PC-3 (cell line): ENCODE measurements around the gene GATA6. TPM values are rescaled to one million over a fixed set of nuclear protein-coding genes. Genes with fewer than 3 reads are reported as not detected.

Source experiments
- ATAC-seq: fragments of 200-7000 bp; cut with Tn5 transposase; 2 replicates; pipeline ENCODE4 v1.9.1; 2020; ENCODE audit warnings: mild to moderate bottlenecking, moderate library complexity
- BruUV-seq: library from RNA; stranded (reverse); fragments of 400-500 nt; replicated peaks from 2 replicates; lab custom pipeline; 2021; lab: Mats Ljungman, UMichigan
- CTCF ChIA-PET: fragments of 300-600 bp; sonication (Branson Sonifier 250); formaldehyde crosslinking; loops from one replicate; lab custom pipeline; 2022; ENCODE audit warnings: antibody characterized with exemption; lab: Charles Lee
- POLR2A ChIA-PET: fragments of 300-600 bp; sonication (Branson Sonifier 250); formaldehyde crosslinking; loops from one replicate; lab custom pipeline; 2022; ENCODE audit warnings: antibody characterized with exemption; ENCODE audit not compliant: unreplicated experiment; lab: Charles Lee
- DNase-seq: peaks from one replicate; pipeline ENCODE4 v3.0.0-alpha.2; 2015
- H2AFZ ChIP-seq: fragments of 300-600 bp; sonication (generic); 2 replicates; pipeline ENCODE4 v1.6.0; 2016; ENCODE audit warnings: antibody characterized with exemption, low read length
- H3F3A ChIP-seq: fragments of 300-600 bp; sonication (generic); one replicate; pipeline ENCODE4 v1.6.0; 2017; ENCODE audit warnings: antibody characterized with exemption, low read length, control low read depth, mild to moderate bottlenecking; ENCODE audit not compliant: unreplicated experiment
- H3K27ac ChIP-seq: fragments of 300-600 bp; sonication (generic); 2 replicates; pipeline ENCODE4 v1.5.1; 2016; ENCODE audit warnings: mild to moderate bottlenecking, low read length
- H3K27me3 ChIP-seq: fragments of 300-600 bp; sonication (generic); 2 replicates; pipeline ENCODE4 v1.6.1; 2016; ENCODE audit warnings: low read length, mixed read lengths
- H3K36me3 ChIP-seq: fragments of 300-600 bp; sonication (generic); 2 replicates; pipeline ENCODE4 v1.6.1; 2016; ENCODE audit warnings: low read depth, mixed run types, low read length, mixed read lengths
- H3K4me1 ChIP-seq: fragments of 300-600 bp; sonication (generic); 2 replicates; pipeline ENCODE4 v1.5.1; 2016; ENCODE audit warnings: low read length; ENCODE audit not compliant: insufficient read depth
- H3K4me2 ChIP-seq: fragments of 300-600 bp; sonication (generic); 2 replicates; pipeline ENCODE4 v1.6.0; 2016; ENCODE audit warnings: low read length
- H3K4me3 ChIP-seq: fragments of 300-600 bp; sonication (generic); 2 replicates; pipeline ENCODE4 v1.5.1; 2016; ENCODE audit warnings: mild to moderate bottlenecking, low read length, mixed read lengths
- H3K79me2 ChIP-seq: fragments of 300-600 bp; sonication (generic); 2 replicates; pipeline ENCODE4 v1.6.1; 2017; ENCODE audit warnings: low read length, mixed read lengths
- H3K9ac ChIP-seq: fragments of 300-600 bp; sonication (generic); 2 replicates; pipeline ENCODE4 v1.6.0; 2016; ENCODE audit warnings: mild to moderate bottlenecking, low read length
- H3K9me2 ChIP-seq: fragments of 300-600 bp; sonication (generic); replicated peaks from 2 replicates; pipeline ENCODE4 v1.6.1; 2016; ENCODE audit warnings: mixed run types, low read length, mixed read lengths
- H3K9me3 ChIP-seq: fragments of 300-600 bp; sonication (generic); 2 replicates; pipeline ENCODE4 v1.6.1; 2016; ENCODE audit warnings: low read length, mixed read lengths
- H4K20me1 ChIP-seq: fragments of 300-600 bp; sonication (generic); 2 replicates; pipeline ENCODE4 v1.6.1; 2016; ENCODE audit warnings: low read length, mixed read lengths
- CTCF ChIP-seq: fragments of 300-600 bp; sonication (generic); conservative IDR thresholded peaks from 2 replicates; pipeline ENCODE4 v1.5.1; 2017; ENCODE audit warnings: antibody characterized with exemption, low read depth, mild to moderate bottlenecking, low read length
- EZH2 ChIP-seq: fragments of 300-600 bp; sonication (generic); IDR thresholded peaks from one replicate; pipeline ENCODE4 v1.6.1; 2017; ENCODE audit warnings: antibody characterized with exemption, mild to moderate bottlenecking, low read length; ENCODE audit not compliant: unreplicated experiment
- EZH2phosphoT487 ChIP-seq: fragments of 300-600 bp; sonication (generic); IDR thresholded peaks from 2 replicates; pipeline ENCODE4 v1.6.1; 2018; ENCODE audit warnings: mild to moderate bottlenecking, antibody characterized with exemption, low read length, borderline replicate concordance
- intact Hi-C: fragments of 100-400 bp; cut with micrococcal nuclease; formaldehyde crosslinking; loops from 2 replicates; pipeline ENCODE4 v1.9.0; 2023
- total RNA-seq: library from RNA; depleted of rRNA; stranded (reverse); fragments of >200 nt; gene quantifications from 2 replicates; pipeline ENCODE4 v1.2.3, GENCODE V29; 2014

The GATA6 gene
- total RNA-seq, 1 experiment from 2014 or later: 19.4 TPM

DNA sequence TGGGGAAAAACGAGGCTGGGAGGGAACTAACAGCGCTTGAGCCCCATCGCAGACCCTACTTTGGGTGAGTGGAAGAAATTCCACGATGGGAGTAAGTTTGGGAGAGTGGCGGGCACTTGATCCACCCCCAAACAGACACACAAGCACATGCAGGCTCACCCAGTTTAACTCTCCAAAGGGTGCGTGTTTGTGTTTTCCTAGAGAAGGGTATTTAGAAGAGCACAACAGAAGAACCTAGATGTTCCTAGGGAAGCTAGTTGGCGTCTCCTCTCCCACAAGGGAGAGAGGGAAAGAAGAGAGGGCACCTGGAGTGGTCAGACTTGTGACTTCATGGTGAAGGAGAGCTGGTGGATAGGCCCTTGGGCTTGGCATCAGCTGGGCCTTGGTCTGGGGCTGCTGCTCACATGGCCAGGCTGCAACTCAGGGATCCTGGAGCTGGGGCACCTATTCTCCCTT lies 3.2 kb downstream of the GATA6 start:
- H3K4me1 ChIP-seq: peaks cover 17% of the 10 kb centered on the region
- no peaks in the 10 kb centered on the region for H3K9me3 ChIP-seq
- TF ChIP-seq CTCF (no peak), EZH2phosphoT487 (no peak), EZH2 (no peak)
- H3K4me3 ChIP-seq: 0 out of 2 replicates have a peak overlapping the region, but pooled peaks have one; percentile 3
- peak overlapping the region; percentile 44 for H3K4me2 ChIP-seq
- no peak overlapping the region for H3K9ac ChIP-seq
- POLR2A ChIA-PET: no interaction called here
- ATAC-seq: no peak
- intact Hi-C loops: loop anchor here (5.0 kb wide), 1 partner anchor 525 kb away; no protein-coding TSS in a partner anchor
- peaks cover 65% of the 10 kb centered on the region for H3K79me2 ChIP-seq
- no peaks in the 10 kb centered on the region for H3F3A ChIP-seq
- peaks cover 3% of the 10 kb centered on the region; the same call in 1 of the 2 replicates for H3K36me3 ChIP-seq
- TSS peak; percentile 7 for BruUV-seq
- H4K20me1 ChIP-seq: peaks cover 33% of the 10 kb centered on the region; the same call in 1 of the 2 replicates
- no peaks in the 10 kb centered on the region for H3K9me2 ChIP-seq
- no peaks in the 10 kb centered on the region for H3K27me3 ChIP-seq
- no peak overlapping the region for H3K27ac ChIP-seq
- H2AFZ ChIP-seq: no peak overlapping the region
- no peak for DNase-seq
- CTCF ChIA-PET: no interaction called here

GRCh38 chr18:22173221-22173927 lies 4.0 kb downstream of the GATA6 start:
- CTCF ChIA-PET: no interaction called here
- H3K36me3 ChIP-seq: peaks cover 7% of the 10 kb centered on the region; the same call in 1 of the 2 replicates
- H3K4me1 ChIP-seq: peaks cover 17% of the 10 kb centered on the region
- BruUV-seq: no TSS peak
- TF ChIP-seq CTCF (no peak), EZH2 (no peak), EZH2phosphoT487 (no peak)
- H3K79me2 ChIP-seq: peaks cover 68% of the 10 kb centered on the region
- H2AFZ ChIP-seq: no peak overlapping the region
- peaks cover 33% of the 10 kb centered on the region; the same call in 1 of the 2 replicates for H4K20me1 ChIP-seq
- no peaks in the 10 kb centered on the region for H3F3A ChIP-seq
- H3K9me3 ChIP-seq: no peaks in the 10 kb centered on the region
- intact Hi-C loops: loop anchor here (5.0 kb wide), 1 partner anchor 524 kb away; no protein-coding TSS in a partner anchor
- DNase-seq (no peak), ATAC-seq (no peak)
- H3K27me3 ChIP-seq: no peaks in the 10 kb centered on the region
- H3K27ac ChIP-seq: no peak overlapping the region
- POLR2A ChIA-PET: no interaction called here
- peak overlapping the region; percentile 44 for H3K4me2 ChIP-seq
- H3K4me3 ChIP-seq: 0 out of 2 replicates have a peak overlapping the region, but pooled peaks have one; percentile 3
- no peak overlapping the region for H3K9ac ChIP-seq
- H3K9me2 ChIP-seq: no peaks in the 10 kb centered on the region

DNA sequence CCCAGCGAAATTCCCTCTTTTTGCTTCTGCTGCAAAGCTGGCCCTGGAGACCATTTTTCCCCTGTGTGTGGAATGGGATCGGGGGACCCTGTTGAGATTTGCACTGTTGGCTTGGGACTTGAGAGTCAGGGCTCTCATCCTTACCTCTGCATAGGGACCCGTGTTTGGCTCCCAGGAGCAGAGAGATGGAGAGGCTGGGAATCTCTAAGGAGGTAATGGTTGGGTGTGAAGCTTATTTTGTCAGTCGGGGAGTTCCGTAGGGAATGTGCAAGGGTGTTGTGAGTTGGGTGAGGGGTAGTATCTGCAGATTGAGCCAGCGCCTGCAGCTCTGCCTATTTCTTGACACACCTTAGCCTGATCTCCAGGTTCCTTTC lies 4.5 kb downstream of the GATA6 start:
- no TSS peak for BruUV-seq
- H3K9ac ChIP-seq: no peak overlapping the region

More for the DNA sequence above, 4.5 kb downstream of the GATA6 start:
- Histone ChIP-seq H3K4me1 (peaks cover 17% of the 10 kb centered on the region), H3K9me2 (no peaks in the 10 kb centered on the region), H3K27ac (no peak overlapping the region), H3F3A (no peaks in the 10 kb centered on the region), H3K4me2 (peak overlapping the region; percentile 44), H3K27me3 (no peaks in the 10 kb centered on the region), H3K79me2 (peaks cover 72% of the 10 kb centered on the region), H3K36me3 (peaks cover 7% of the 10 kb centered on the region; the same call in 1 of the 2 replicates), H2AFZ (no peak overlapping the region), H3K9me3 (no peaks in the 10 kb centered on the region), H3K4me3 (no peak overlapping the region), H4K20me1 (peaks cover 34% of the 10 kb centered on the region; the same call in 1 of the 2 replicates)
- intact Hi-C loops: loop anchor here (5.0 kb wide), 1 partner anchor 523 kb away; no protein-coding TSS in a partner anchor
- no peak for ATAC-seq
- ChIA-PET POLR2A (no interaction called here), CTCF (no interaction called here)
- TF ChIP-seq EZH2 (no peak), CTCF (no peak), EZH2phosphoT487 (no peak)
- DNase-seq: no peak
